Testis (tissue), 3 donors: ENCODE measurements around the gene GRHL3. TPM values are rescaled to one million over a fixed set of nuclear protein-coding genes. Genes with fewer than 3 reads are reported as not detected.

ENCODE experiments used
- DNase-seq: peaks from one replicate; pipeline ENCODE4 v3.0.0-alpha.2; 2019
- H3K27ac ChIP-seq, 2 donors: fragments of 200-600 bp; sonication (generic); one replicate each; pipeline ENCODE4 v1.5.1; 2019
- H3K27me3 ChIP-seq: fragments of 200-600 bp; sonication (generic); one replicate; pipeline ENCODE4 v1.5.1; 2019
- H3K36me3 ChIP-seq: fragments of 200-600 bp; sonication (generic); one replicate; pipeline ENCODE4 v1.5.1; 2017; ENCODE audit warnings: low read depth; ENCODE audit errors: missing control alignments
- H3K4me1 ChIP-seq: fragments of 200-600 bp; sonication (generic); one replicate; pipeline ENCODE4 v1.5.1; 2019
- H3K4me3 ChIP-seq, 2 donors: fragments of 200-600 bp; sonication (generic); one replicate each; pipeline ENCODE4 v1.5.1; 2017 to 2019
- H3K9me3 ChIP-seq: fragments of 200-600 bp; sonication (generic); one replicate; pipeline ENCODE4 v1.5.1; 2017
- POLR2A ChIP-seq: fragments of 450-650 bp; IDR thresholded peaks from one replicate; pipeline ENCODE4 v1.6.1; 2017; ENCODE audit warnings: antibody characterized with exemption, mild to moderate bottlenecking, moderate library complexity
- WGBS, 2 donors: methylation state at CpG; one replicate each; pipeline ENCODE4 v1.1.5; 2018; 5-methylcytosine and 5-hydroxymethylcytosine counted together
- intact Hi-C: fragments of 100-400 bp; cut with DNase I; formaldehyde crosslinking; loops from one replicate; pipeline ENCODE4 v1.15.1; 2023; ENCODE audit warnings: low total_unique reads
- polyA plus RNA-seq: library from polyadenylated mRNA; stranded (reverse); fragments of 350-450 nt; fragmentation: Illumina TruSeq; extraction: RNeasy Lipid Tissue Mini Kit (QIAGEN cat#74804); gene quantifications from one replicate; pipeline ENCODE4 v1.2.3, GENCODE V29; 2014; ENCODE audit warnings: low read depth, low replicate concordance; ENCODE audit not compliant: insufficient read depth
- total RNA-seq, 2 donors: library from RNA; depleted of rRNA; stranded (reverse); fragments of >200 nt; gene quantifications; one replicate each; pipeline ENCODE4 v1.2.3, GENCODE V29; 2016
- TF ChIP-seq, protein P1 (sequence below), 3 experiments: fragments of 450-650 bp in 2 of 3; fragments of 200-600 bp in 1 of 3; sonication (generic) in 1 of 3; IDR thresholded peaks; one replicate each; pipeline ENCODE4 v1.5.1; 2016 to 2019; ENCODE audit warnings: antibody characterized with exemption in 3 of 3, mild to moderate bottlenecking in 2 of 3, moderate library complexity in 1 of 3

GRHL3 gene
- total and polyA plus RNA-seq, 3 donors from 2014 or later: 2.7 to 9.5 (median 3.2) TPM

DNA sequence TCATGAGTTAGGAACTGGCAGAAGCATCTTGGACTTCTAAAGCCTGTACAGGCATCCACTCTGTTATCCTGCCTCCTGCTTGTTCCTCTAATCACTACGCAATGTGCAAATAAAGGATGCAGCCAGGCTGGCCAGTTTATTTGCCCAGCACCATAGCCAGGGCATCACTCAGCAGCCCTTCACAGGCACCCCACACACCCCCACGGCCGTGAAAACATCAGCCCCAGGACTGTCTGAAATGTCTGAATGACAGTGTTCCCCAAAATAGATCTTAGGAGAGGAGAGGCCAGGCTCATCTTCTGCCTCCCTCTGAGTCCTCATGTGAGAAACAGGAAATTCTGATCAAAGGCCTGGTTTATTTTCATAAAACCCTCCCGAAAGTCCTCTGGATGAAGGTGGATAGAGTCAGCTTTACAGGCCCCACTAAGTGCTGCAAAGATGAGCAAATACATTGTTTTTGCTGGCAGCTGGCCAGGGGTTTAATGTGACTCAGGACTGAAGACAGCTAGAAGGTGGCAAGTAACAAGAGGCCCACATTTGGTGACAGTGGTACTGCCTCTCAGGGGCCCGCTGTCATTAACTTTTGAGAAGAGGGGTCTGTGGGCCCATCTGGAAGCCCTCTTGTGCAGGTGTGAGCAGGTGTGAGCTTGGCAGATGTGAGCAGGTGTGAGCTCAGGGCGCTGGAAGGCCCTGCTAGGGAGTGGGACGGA, 32.9 kb downstream of the GRHL3 start:
- no peak for DNase-seq
- Histone ChIP-seq H3K27me3 (no peaks in the 10 kb centered on the region), H3K36me3 (no peaks in the 10 kb centered on the region)

DNA sequence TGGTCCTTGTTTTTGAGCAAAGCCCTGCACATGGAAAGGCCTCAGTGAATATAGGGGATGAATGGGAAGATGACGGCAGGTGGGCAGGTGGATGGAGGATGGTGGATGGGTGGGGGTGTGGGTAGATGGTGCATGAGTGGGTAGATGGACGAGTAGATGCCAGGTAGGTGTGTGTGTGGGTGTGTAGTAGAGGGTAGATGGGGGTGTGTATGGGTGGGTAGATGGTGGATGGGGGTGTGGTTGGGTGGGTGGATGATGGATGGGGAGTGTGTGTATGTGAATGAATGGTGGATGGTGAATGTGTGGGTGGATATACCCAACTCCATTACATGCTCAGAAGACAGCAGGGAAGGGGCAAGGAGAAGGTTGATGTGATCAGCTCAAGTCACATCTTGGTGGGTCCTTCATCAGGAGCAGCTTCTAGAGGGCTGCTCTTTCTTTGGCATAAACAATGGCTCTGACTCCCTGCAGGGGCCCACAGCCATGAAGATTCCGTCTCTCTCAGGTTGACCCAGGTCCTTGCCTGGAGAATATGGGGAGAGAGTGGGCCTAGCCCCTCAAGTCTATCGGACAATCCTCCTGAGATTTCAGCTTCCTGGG, 34.2 kb downstream of the GRHL3 start:
- H3K4me1 ChIP-seq: no peaks in the 10 kb centered on the region
- 95 to 96% methylated on average over 4 of the region's 4 CpGs for WGBS, 2 donors
- intact Hi-C loops: no loop called here
- H3K4me3 ChIP-seq: no peak overlapping the region
- TF ChIP-seq, protein P1, sequence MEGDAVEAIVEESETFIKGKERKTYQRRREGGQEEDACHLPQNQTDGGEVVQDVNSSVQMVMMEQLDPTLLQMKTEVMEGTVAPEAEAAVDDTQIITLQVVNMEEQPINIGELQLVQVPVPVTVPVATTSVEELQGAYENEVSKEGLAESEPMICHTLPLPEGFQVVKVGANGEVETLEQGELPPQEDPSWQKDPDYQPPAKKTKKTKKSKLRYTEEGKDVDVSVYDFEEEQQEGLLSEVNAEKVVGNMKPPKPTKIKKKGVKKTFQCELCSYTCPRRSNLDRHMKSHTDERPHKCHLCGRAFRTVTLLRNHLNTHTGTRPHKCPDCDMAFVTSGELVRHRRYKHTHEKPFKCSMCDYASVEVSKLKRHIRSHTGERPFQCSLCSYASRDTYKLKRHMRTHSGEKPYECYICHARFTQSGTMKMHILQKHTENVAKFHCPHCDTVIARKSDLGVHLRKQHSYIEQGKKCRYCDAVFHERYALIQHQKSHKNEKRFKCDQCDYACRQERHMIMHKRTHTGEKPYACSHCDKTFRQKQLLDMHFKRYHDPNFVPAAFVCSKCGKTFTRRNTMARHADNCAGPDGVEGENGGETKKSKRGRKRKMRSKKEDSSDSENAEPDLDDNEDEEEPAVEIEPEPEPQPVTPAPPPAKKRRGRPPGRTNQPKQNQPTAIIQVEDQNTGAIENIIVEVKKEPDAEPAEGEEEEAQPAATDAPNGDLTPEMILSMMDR (IDR thresholded peaks at IDR 0.05): no peak
- no peak for TF ChIP-seq POLR2A
- H3K36me3 ChIP-seq: no peaks in the 10 kb centered on the region
- no peak overlapping the region for H3K27ac ChIP-seq
- H3K9me3 ChIP-seq: no peaks in the 10 kb centered on the region
- H3K27me3 ChIP-seq: no peaks in the 10 kb centered on the region
- DNase-seq: no peak

More for the DNA sequence above, 32.9 kb downstream of the GRHL3 start:
- intact Hi-C loops: no loop called here
- H3K4me1 ChIP-seq: no peaks in the 10 kb centered on the region
- H3K9me3 ChIP-seq: no peaks in the 10 kb centered on the region
- TF ChIP-seq, protein P1 (IDR thresholded peaks at IDR 0.05): no peak
- TF ChIP-seq POLR2A: no peak
- WGBS, 2 donors: 76 to 82% methylated on average over 7 of the region's 7 CpGs
- H3K27ac ChIP-seq: no peak overlapping the region
- no peak overlapping the region for H3K4me3 ChIP-seq

DNA sequence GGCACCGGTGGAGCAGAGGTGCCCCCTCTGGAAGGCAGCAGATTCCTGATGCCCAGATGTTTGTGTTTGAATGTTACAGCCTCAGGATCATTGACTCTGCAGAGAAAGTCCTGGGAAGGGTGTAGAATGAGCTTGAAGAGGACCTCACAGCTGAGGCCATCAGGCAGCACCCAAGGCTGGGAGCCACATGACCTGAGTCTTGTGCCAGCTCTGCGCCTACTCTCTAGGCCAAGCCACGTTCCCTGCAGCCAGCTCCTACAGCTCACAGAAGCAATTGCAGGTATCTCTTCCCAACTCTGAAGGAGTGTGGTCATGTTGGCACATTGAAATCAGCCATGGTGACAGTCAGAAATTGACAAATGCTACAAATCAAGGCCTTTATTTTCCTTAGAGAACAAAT, 36.3 kb downstream of the GRHL3 start:
- H3K27me3 ChIP-seq: no peaks in the 10 kb centered on the region
- 71 to 81% methylated on average over 3 of the region's 3 CpGs for WGBS, 2 donors
- no peaks in the 10 kb centered on the region for H3K36me3 ChIP-seq
- no peak for TF ChIP-seq POLR2A
- TF ChIP-seq, protein P1 (IDR thresholded peaks at IDR 0.05): no peak
- H3K4me3 ChIP-seq: no peak overlapping the region
- no peaks in the 10 kb centered on the region for H3K9me3 ChIP-seq
- no peak overlapping the region for H3K27ac ChIP-seq
- H3K4me1 ChIP-seq: no peaks in the 10 kb centered on the region
- intact Hi-C loops: no loop called here
- no peak for DNase-seq

DNA sequence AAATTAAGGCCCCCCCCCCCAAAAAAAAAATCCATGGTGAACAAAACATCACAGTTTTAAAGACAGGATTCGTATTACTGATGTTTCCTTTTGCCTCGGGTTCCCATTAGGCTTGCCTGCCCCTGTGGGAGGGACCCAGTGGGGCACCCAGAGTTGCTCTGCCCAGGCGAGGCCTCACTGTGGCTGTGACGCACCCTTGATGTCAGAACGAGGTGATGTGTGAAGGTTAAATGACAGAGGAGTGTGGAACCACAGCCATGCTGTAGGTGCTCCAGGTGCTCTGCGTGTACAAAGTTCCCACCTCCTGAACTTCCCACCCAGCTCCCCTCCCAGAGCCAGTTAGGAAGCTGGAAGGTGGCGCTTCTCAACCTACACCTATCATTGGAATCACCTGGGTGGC, 37.9 kb downstream of the GRHL3 start:
- H3K4me1 ChIP-seq: no peaks in the 10 kb centered on the region
- H3K27me3 ChIP-seq: no peaks in the 10 kb centered on the region
- H3K36me3 ChIP-seq: no peaks in the 10 kb centered on the region
- intact Hi-C loops: no loop called here
- H3K9me3 ChIP-seq: no peaks in the 10 kb centered on the region
- 85 to 96% methylated on average over 7 of the region's 7 CpGs for WGBS, 2 donors
- no peak overlapping the region for H3K27ac ChIP-seq
- H3K4me3 ChIP-seq: no peak overlapping the region
- no peak for DNase-seq
- no peak for TF ChIP-seq POLR2A
- TF ChIP-seq, protein P1 (IDR thresholded peaks at IDR 0.05): no peak

DNA sequence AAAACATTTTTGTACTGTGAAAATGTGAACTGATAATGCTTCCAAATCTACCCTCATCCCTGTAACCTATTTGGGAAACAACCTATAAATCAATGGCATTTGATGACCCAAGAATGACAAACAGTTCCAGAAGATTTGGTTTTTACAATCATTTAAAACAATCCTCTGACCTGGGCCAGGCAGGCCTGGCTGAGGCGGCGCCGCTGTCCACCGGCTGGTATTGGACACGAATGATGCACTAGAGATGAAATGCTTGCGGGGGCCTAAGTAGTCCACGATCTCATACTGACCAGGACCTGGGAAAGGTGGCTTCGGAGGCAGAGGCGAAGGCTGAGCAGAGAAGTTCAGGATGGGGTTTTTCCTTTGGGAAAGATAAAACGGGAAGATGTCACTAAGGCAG, 41.5 kb downstream of the GRHL3 start:
- H3K4me3 ChIP-seq: no peak overlapping the region
- no peaks in the 10 kb centered on the region for H3K9me3 ChIP-seq
- no peak overlapping the region for H3K27ac ChIP-seq
- intact Hi-C loops: no loop called here
- H3K4me1 ChIP-seq: no peaks in the 10 kb centered on the region
- no peaks in the 10 kb centered on the region for H3K36me3 ChIP-seq
- TF ChIP-seq POLR2A: no peak
- TF ChIP-seq, protein P1 (IDR thresholded peaks at IDR 0.05): no peak
- WGBS, 2 donors: 93 to 97% methylated on average over 10 of the region's 10 CpGs
- no peak for DNase-seq
- H3K27me3 ChIP-seq: no peaks in the 10 kb centered on the region
